Fibroblast of skin of abdomen (primary cell): Measurements from ENCODE around the gene PTPN14.
"Not testable (repeated sequence)": the region's sequence is repeated elsewhere in the genome, so short reads cannot be mapped to it uniquely, and the experiment has no call there.

Source experiments
- DNase-seq: peaks from one replicate; pipeline ENCODE4 v3.0.0-alpha.2; 2013

Gene PTPN14

GRCh38 chr1:214509622-214510021, 41.8 kb downstream of the PTPN14 start:
- DNase-seq, result not testable (repeated sequence)

DNA sequence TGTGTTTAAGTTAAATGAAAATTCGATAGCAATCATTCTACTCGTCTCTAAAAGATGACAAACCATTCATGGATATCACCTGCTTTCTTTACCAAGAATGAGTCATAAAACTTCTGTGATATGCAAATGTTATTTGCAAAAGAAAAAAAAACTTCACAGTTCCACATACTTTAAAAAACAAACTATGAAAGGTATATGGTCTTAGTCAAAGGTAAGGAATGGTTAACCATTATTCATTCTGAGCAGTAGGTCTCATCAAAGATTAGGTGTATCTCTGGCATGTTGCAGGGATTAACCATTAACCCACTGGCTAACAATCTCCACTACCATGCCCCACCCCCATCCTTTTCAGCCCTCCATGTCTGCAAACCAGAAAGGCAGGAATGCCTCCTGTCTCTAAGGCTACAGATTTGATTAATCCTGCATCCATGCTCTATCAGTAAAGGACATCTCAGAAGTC, 44.4 kb downstream of the PTPN14 start:
- no peak for DNase-seq

- no peak for DNase-seq
Measured at GRCh38 chr1:214505134-214505533, 46.3 kb downstream of the PTPN14 start.

GRCh38 chr1:214504330-214504729, 47.1 kb downstream of the PTPN14 start:
- DNase-seq, result no peak

DNA sequence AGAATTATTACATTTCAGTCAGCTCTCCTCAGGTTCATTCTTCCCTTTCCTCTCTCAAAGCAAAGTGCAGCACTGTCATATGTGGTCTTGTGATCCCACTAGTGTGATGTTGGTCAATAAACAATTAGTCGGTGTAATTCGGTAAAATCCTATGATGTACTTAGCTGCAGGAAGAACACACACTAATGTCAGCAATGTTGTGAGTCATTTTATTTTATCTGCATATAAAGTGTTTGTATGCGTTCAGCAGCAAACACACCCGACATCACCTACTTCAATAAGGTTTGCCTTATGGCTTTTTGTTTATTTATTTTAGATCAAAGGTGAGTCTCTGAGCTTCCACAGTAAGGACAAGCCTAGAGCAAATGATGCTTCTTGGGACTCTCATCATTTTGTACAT, 47.8 kb downstream of the PTPN14 start:
- DNase-seq, result no peak

- DNase-seq, result peak; percentile 70
Measured at GRCh38 chr1:214500340-214501055, 50.9 kb downstream of the PTPN14 start.

- no peak for DNase-seq
Measured at GRCh38 chr1:214499732-214500131, 51.7 kb downstream of the PTPN14 start.

DNA sequence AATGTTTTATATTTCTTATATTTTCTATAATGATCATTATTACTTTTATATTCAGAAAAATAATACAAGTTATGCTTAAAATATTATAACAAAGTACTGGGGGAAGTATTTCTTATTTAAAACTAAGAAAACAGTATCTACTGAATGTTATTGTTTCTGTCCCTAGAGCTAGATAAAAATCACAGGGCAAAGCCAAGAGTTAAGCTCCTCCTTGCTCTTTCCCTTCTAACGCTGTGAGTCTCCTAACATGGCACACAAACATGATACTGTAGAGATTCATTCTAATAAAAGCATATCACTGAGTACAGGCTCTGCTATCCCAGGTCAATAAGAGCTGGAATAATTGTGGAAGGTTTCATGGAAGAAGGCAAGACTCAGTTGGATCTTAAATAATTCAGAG, 53.4 kb downstream of the PTPN14 start:
- DNase-seq, result no peak

GRCh38 chr1:214496126-214496525, 55.3 kb downstream of the PTPN14 start:
- no peak for DNase-seq

DNA sequence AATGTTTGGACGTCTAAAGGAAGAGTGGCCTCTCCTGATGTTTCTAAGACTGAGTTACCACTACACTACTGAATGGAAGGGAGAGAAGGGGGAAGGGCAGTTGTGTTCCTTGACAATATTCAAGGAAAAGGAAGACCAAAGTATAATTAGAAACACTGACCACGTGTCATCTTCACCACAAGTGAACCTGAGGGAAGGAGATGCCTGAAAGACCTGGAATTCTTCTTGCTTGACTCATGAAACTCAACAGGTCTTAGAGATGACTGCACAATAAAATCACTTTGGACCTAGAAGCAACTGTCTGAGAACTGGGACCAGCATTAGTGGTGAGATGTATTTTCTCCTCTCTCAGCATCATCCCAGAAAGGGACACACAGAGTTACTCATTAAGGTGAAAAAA, 56.7 kb downstream of the PTPN14 start:
- peak; percentile 59 for DNase-seq

DNA sequence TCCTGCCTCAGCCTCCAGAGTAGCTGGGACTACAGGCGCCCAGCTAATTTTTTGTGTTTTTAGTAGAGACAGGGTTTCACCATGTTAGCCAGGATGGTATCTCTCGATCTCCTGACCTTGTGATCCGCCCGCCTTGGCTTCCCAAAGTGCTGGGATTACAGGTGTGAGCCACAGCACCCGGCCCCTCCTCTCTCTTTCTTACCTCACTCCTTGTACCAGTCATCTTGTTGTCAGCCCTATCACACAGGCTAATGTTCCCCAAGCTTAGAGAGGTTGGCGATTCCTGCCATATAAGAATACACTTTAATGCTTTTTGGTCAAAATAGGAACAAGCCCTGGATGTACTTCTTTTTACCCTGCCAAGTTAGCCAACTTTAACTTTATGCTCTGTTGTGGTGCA, 57.2 kb downstream of the PTPN14 start:
- not testable (repeated sequence) for DNase-seq

DNA sequence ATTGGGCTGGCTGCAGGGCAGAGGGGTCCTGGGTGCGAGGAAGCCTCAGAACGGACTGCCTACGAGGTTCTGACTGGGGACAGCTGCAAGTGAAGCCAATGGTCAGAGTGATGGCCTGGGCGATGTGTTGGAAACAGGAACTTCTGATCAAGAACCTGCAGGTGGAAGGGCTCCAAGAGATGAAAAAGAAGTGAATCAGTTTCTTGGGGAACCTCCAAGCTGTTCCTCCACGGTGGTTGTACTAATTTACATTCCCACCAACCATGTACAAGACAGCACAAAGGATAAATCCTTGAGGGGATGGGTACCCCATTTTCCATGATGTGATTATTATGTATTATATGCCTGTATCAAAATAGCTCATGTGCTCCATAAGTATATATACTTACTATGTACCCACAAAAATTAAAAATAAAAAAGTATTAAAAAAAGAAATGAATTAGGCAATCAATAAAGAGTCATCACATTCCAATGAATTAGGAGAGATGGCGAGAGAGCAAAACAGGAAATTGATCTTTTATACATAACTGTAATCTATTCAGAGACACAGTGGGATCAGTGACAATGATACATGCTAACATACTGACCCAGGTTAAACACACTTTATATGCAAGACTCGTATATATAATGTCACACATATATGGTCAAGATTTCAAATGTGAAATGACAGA, 58.1 kb downstream of the PTPN14 start:
- DNase-seq, result no peak

- peak; percentile 34 for DNase-seq
Measured at GRCh38 chr1:214492401-214493075, 58.9 kb downstream of the PTPN14 start.

DNA sequence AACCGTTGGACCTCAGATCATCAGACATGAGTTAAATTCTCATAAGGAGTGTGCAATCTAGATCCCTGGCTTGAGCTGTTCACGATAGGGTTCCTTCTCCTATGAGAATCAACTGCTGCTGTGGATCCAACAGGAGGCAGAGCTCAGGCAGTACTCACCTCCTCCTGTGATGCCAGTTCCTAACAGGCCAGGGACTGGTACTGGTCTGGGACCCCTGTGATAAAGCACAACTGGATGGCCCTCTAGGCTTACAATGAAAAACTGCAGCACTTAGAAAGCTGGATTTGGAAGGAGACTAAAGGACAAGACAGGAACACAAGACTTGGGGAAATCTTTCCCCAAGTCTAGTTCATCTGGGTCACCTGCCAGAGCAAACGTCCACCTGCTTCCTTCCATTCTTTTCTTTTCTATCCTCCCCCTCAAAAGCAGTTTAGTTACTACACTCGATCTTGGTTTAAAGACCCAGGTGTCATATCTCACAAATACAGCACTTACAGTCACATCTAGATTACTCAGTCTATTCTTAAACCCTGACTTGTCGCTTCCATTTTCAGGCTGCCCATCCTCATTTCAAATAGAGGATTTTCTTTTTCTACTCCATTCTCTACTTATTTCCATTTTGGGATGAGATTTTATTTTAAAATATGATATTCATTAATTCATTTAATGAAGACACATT, 59.8 kb downstream of the PTPN14 start:
- DNase-seq, result no peak

- DNase-seq, result no peak
Measured at GRCh38 chr1:214485151-214485550, 66.3 kb downstream of the PTPN14 start.

DNA sequence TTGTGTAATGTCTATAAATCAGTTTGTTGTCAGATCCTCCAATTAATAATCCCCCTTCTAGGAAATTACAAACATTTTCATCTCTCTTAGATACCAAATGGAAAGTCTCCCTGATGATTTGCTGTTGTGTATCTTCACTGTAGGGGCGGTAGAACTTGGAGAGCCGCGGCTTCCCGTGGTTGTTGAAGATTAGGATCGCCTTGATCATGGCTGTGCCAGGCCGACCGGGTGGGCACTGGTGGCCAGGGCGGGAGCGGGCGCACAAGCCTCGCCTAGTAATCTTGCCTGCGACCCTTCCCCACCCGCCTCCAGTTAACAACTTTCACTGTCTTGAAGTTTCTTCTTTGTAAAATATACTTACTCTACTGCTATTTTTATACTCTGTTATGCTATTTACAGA, 68.2 kb downstream of the PTPN14 start:
- DNase-seq, result not testable (repeated sequence)

- not testable (repeated sequence) for DNase-seq
Measured at GRCh38 chr1:214481983-214482634, 69.3 kb downstream of the PTPN14 start.

- DNase-seq, result peak; percentile 93
Measured at GRCh38 chr1:214476986-214477870, 74.2 kb downstream of the PTPN14 start.

- DNase-seq, result no peak
Measured at GRCh38 chr1:214476229-214476985, 75.0 kb downstream of the PTPN14 start.

DNA sequence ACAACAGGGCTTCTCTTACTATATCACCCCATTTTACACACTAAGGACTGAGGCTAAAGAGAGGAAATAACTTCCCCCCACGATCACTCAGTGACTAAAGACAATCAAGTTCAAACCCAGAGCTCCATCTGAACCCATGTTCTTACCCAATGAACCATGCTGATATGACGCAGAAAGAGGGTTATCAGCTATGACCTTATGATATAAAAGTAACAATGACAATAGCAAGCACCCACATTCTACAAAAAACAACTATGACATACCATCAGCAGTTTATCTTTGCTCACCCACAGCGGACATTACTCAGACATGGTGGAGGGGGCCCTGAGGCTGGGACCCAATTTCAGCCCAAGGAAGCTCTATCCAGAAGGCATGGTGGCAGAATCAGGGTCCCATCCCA, 75.7 kb downstream of the PTPN14 start:
- no peak for DNase-seq

DNA sequence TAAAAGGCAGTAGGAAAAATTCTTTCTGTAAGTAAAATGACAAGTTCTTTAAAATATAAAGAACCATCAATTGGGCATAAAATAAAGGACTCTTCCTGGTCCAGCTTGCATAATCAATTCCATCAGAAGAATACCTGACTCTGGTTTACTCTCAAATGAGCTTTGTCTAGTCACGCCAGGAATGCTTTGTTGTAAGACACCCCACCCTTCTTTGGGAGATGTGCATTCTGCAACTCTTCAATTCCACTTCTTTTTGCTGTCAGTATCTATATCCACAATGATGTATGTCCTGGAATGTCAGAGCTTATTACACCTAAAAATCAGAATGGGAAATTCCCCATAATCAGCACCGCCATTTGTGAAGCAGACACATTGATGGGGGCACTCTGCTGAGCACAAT, 76.1 kb downstream of the PTPN14 start:
- no peak for DNase-seq
